Left forelimb (tissue), 1 donor: ENCODE results near the gene CDC73.
"Not testable (repeated sequence)": the region's sequence is repeated elsewhere in the genome, so short reads cannot be mapped to it uniquely, and the experiment has no call there.

Source experiments
- DNase-seq: peaks from one replicate; pipeline ENCODE4 v3.0.0-alpha.2; 2018; ENCODE audit warnings: low spot score

CDC73 gene

GRCh38 chr1:193114485-193115095, 7.2 kb upstream of the CDC73 start:
- DNase-seq, result no peak

- DNase-seq, result no peak
Observed at GRCh38 chr1:193115629-193116227, 6.1 kb upstream of the CDC73 start.

DNA sequence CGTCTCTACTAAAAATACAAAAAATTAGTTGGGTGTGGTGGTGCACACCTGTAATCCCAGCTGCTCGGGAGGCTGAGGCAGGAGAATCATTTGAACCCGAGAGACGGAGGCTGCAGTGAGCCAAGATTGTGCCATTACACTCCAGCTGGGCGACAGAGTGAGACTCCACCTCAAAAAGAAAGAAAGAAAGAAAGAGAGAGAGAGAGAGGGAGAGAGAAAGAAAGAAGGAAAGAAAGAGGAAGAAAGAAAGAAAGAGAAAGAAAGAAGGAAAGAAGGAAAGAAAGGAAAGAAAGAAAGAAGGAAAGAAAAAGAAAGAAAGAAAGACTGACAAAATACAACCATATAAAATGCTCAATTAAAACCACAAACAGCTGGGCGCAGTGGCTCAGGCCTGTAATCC, 4.7 kb upstream of the CDC73 start:
- DNase-seq, result not testable (repeated sequence)

GRCh38 chr1:193118194-193118593, 3.6 kb upstream of the CDC73 start:
- no peak for DNase-seq

DNA sequence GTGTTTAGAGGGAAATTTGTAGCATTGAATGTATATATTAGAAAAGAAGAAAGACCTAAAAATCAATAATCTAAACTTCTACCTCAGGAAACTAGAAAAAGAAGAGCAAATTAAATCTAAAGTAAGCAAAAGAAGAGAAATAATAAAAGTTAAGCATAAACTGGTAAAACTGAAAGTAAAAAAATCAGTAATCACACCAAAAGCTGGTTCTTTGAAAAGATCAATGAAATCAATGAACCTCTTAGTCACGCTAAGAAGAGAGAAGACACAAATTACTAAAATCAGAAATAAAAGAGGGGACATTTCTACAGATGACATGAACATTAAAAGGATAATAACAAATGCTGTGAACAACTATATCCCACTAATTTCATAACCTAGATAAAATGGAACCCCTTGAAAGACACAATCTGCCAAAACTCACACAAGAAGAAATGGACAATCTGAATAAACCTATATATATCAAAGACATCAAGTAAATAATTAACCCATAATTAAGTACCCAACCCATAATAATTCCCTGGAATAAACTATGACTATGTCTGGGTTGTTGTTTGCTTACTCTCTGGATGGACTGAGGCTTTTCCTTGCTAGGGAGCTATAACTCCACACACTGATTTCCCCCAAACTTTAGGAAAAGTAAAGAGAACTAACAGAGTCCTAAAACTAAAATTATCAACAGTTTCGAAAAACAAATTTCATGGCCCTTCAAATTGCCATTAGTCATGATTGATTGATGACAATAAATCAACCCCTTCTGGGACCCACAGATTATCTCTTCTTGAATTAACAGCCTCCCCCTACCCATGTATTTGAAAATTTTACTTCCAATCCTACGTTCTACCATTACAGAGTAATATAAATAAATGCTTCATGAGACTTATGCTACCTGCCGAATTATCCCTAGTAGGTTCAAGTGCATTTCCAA, 2.8 kb upstream of the CDC73 start:
- no peak for DNase-seq

DNA sequence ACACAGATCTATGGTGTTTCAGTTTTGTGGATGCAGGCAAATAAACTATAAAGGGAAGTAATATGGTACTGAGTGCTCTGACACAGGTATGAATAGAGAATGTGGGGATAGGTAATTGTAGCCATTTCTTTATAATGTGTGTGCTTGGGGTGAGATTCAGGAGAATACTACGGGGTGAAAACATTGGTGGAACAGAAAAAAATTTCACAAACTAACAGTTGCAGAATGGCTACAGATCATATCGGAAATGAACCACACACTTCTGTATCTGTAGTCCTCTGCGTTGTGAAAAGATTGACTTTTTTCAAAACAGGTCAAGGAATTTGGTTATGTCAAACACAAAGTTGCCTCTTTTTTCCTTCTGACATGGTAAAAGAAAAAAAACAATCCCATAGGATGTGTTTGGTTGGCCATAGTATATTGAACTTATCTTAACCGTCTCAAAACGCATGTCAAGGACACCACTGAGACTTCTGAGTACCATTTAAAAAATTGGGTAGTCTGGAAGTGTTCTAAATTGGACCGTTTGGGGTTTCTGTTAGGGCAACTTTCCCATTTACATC, 1.1 kb upstream of the CDC73 start:
- DNase-seq, result no peak

DNA sequence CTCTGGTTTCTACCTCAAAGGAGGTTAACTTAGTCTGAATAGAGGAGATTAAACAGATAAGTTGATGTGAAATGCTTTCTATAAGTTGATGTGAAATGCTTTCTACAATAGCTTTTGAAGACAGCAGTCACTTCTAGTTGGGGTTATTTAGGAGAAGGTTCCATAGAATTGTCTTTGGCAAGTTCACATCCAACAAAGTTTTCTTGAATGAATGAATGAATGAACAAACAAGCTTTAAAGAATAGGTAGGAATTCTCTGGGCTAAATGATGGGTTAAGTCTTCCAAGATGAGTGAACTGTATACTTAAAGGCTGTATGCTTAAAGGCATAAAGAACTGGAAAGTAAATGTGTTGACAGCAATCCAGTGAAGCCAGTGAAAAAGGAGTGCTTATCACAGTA, 1.9 kb downstream of the CDC73 start:
- DNase-seq, result no peak

DNA sequence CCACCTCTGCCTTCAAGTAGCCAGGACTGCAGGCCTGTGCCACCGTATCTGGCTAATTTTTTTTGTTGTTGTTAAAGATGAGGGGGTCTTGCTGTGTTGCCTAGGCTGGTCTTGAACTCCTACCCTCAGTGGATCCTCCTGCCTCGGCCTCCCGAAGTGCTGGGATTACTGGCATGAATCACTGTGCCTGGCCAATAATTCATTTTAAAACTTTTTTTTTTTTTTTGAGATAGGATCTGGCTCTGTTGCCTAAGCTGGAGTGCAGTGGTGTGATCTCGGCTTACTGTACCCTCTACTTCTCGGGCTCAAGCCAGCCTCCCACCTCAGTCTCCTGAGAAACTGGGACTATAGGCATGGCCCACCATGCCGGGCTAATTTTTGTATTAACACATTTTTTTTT, 3.5 kb downstream of the CDC73 start:
- no peak for DNase-seq

DNA sequence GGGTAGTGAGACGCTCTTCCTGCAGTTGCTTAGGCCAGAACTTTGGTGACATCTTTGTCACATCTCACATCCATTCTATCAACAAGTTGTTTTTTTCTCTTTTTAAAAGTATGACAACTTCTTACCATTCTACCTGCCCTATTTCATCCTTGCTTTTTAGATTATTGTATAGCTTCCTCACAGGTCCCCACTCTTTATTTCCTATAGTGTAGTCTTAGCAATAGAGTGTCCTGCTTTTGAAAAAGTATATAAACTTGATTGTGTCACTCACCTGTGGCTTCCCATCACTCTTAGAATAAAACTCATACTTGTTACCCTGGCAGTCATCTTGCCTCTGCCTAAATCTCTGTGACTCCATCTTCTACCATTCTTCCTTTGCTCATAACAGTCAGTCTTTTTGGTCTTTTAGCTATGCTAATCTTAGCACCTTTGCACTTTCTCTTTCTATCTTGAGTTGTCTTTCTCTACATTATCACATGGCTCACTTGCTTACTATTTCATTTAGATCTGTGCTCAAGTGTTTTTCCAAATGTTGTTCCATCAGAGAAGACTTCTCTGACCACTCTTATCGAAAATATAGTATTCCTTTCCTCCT, 9.5 kb downstream of the CDC73 start:
- DNase-seq, result no peak

DNA sequence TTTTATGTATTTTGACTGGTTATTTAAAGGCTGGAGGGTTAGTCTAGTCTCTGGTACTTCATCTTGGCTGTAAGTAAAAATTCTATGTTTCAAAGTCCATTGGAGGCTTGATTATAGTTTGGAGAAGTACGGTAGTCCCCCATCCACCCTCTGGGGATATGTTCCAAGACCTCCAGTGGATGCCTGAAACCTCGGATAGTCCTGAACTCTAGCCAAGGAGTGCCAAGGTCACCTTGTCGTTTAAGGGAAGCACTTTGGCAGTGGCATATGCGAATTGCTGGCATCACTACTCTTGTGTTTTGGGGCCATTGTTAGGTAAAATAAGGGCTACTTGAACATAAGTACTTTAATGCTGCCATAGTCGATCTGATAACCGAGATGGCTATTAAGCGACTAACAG, 18.4 kb downstream of the CDC73 start:
- no peak for DNase-seq

- DNase-seq, result no peak
Observed at GRCh38 chr1:193141804-193142203, 20.0 kb downstream of the CDC73 start.

DNA sequence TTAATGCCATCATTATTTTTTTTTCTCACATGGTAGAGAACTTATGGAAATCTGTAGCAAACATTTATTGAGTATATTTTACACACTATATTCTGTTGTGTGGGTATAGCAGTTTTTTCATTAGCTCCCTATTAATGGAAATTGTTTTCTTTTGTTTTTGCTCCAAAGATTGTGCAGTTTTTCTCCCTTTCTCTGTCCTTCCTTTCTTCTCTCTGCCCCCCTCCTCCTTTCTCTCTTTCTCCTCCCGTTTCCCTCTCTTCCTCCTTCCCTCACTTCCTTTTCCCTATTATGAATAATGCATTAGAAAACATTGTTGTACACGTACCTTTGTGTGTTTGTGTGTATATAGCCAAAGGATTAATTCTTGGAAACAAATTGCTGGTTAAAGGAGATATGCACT, 20.6 kb downstream of the CDC73 start:
- DNase-seq, result no peak

GRCh38 chr1:193143285-193143684, 21.5 kb downstream of the CDC73 start:
- DNase-seq, result no peak

DNA sequence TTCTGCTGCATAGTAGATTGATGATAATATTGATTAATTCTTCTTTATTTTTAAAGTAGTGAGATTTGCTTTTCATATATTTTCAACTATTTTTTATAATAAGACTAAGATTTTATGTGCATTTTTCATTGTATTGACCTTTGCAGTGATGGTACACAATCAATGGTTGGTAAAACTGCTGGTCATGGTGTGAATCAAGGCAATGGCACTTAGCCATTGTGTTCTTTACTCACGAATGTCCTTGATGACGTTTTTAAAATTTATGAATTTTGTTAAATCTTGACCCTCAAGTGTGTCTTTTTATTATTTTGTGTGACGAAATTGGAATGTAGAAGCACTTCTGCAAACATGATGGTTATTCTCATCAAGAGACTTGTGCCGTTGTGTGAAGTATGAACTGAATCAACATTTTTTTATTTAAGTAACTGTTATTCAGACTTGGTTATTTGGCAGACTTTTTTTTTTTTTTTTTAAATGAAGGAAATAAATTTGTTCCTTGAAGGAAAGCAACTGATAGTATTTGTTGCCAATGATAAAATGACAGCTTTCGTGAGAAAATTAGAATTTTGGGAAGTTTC, 22.6 kb downstream of the CDC73 start:
- DNase-seq, result no peak

DNA sequence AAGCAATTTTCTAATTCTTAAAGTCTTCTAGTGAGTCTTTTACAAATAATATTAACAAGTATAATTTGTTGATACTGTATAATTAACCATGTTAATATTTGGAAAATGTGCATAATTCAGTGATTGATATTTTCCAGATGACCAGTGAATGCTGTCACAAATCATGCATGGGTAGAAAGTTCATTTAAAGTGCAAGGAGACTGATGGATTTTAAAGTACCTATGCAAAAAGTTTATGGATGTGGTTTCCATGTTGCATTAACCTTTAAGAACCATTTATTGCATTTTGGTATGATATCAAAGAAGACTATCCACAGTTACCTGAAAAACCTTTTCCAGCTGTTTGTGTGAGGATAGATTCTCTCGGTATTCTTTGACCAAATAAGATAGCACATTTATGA, 23.2 kb downstream of the CDC73 start:
- no peak for DNase-seq

DNA sequence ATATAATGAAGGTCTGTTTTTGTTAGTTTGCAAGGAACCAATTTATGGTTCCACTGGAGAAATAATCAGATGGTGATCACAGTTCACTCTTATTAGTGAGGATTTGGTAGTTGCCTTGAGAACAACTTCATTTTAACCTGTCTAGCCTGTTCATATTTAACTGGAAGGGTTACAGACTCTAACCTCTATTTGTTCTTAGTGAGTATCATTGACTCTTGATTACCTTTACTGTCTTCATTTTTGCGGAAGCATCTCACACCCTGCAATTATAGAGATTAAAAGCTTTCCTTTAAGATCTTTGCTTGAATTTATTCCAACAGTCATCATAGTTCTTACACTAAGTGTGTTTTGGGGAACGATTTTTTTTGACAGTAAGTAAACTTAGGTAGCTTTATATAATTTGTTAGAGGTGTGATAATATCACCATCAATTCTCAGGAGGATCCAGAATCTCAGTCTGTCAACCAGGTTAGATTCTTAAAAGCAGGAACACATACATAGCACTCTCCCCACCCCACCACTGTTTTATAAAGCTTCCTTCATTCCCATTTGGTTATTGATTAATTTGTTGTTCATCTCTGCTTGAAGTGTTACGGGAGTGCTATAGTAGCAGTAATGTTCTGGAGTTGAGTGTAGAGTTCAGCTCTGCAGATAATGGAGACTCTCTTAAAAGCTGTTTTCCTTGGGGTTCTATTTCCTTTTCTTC, 34.4 kb downstream of the CDC73 start:
- no peak for DNase-seq

GRCh38 chr1:193156822-193157142, 35.0 kb downstream of the CDC73 start:
- DNase-seq, result no peak

DNA sequence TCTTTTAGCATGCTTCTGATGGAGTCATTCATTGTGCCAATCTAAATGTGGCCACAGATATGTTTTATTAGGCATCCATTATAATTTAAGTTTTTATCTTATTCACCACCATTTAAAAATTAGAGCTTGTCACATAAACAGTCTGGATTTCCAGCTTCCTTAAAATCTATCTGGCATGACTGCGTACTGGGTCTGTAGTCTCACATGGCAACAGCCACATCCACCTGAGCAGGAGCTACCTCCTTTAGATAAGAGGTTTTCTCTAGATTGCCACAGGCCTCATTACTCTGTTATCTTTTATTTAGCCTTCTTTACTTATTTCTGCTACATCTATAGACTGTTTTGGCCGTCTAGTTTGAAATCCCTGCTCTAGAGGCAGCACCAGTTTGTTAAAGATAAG, 35.5 kb downstream of the CDC73 start:
- DNase-seq, result no peak

- DNase-seq, result no peak
Observed at GRCh38 chr1:193176113-193176512, 54.3 kb downstream of the CDC73 start.

GRCh38 chr1:193176788-193177187, 55.0 kb downstream of the CDC73 start:
- DNase-seq, result no peak

DNA sequence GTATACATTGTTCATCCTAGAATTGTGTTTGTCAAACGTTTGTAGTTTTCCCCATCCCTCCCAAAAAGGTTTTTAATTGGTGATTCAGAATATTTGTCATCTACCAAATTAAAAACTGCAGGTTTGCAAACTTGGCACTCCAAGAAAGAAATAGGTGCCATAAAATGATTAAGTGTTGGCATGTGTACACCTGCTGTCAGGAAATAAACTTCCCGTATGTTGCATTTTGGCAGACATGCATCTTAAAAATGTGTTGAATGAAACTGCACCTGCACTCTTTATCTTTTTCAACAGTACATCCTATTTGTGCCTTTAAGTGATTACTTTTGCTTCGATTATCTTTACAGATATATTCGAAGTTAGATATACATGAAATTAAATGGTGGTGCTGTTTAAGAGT, 57.3 kb downstream of the CDC73 start:
- no peak for DNase-seq

DNA sequence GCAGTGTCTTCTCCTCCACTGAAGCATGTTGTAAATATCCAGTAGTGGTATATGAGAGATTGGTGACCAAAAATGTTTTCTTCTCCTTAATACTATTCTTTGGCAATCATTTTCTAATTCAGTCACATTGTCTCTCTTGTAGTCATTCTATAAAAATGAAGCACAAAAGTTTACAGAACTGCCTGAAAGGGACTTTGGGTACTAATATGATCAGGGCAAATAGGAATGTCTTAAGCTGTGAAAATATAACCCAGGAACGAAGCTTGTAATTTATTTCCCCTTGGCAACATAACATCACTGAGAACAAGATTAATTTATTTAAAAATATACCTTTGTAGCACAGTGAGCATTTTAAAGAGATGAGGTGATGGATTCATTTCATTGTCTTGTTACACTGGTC, 59.7 kb downstream of the CDC73 start:
- no peak for DNase-seq
